HepG2 (cell line): Measurements from ENCODE around the gene RGSL1. TPM values are rescaled to one million over a fixed set of nuclear protein-coding genes. Genes with fewer than 3 reads are reported as not detected.

ENCODE experiments used
- ATAC-seq: fragments of 200-7000 bp; cut with Tn5 transposase; 3 replicates; pipeline ENCODE4 v1.9.1; 2020; ENCODE audit warnings: mild to moderate bottlenecking, moderate library complexity
- BruUV-seq: library from RNA; stranded (reverse); fragments of 400-500 nt; replicated peaks from 2 replicates; lab custom pipeline; 2021; lab: Mats Ljungman, UMichigan
- CTCF ChIA-PET: fragments of 300-600 bp; formaldehyde crosslinking; extraction: SDS; loops from one replicate; lab custom pipeline; 2021; ENCODE audit warnings: low total read pairs, inconsistent platforms, low intra/inter-chr PET ratio; lab: Yijun Ruan, JAX
- POLR2A ChIA-PET: fragments of 350-600 bp; sonication (Branson Sonifier 250); formaldehyde crosslinking; loops from one replicate; lab custom pipeline; 2020; ENCODE audit warnings: antibody characterized with exemption, inconsistent platforms; lab: Yijun Ruan, JAX
- DNase-seq: peaks from one replicate; pipeline ENCODE4 v3.0.0-alpha.2; 2015; ENCODE audit warnings: low spot score
- FAIRE-seq: peaks from 3 replicates; lab custom pipeline; 2011; peaks lifted over from hg19 to GRCh38; lab: Jason Lieb, UNC
- H2AFZ ChIP-seq: one replicate; pipeline ENCODE4 v1.6.1; 2011; ENCODE audit warnings: low read length, inconsistent platforms
- H3K27ac ChIP-seq: fragments of 300-600 bp; 3 replicates; pipeline ENCODE4 v1.8.0; 2011; ENCODE audit warnings: mixed run types, mild to moderate bottlenecking, mixed read lengths, low read length, inconsistent platforms; ENCODE audit not compliant: insufficient read depth; ENCODE audit errors: extremely low read length
- H3K27me3 ChIP-seq, 2 experiments: fragments of 200-600 bp in 1 of 2; 2 replicates in 1 of 2; 3 replicates in 1 of 2; pipeline versions ENCODE4 v1.6.0 to v1.8.0; 2011; ENCODE audit warnings: low read length in 2 of 2, mild to moderate bottlenecking in 2 of 2, moderate library complexity in 2 of 2, inconsistent platforms in 1 of 2; ENCODE audit not compliant: insufficient read depth in 2 of 2, control insufficient read depth in 1 of 2
- H3K36me3 ChIP-seq, 2 experiments: fragments of 200-600 bp in 1 of 2; replicated peaks in 1 of 2; 2 replicates in 1 of 2; 3 replicates in 1 of 2; pipeline versions ENCODE4 v1.5.1 to v1.8.0; 2011; ENCODE audit warnings: low read length in 2 of 2, inconsistent platforms in 1 of 2; ENCODE audit not compliant: insufficient read depth in 2 of 2, control insufficient read depth in 1 of 2
- H3K4me1 ChIP-seq: 2 replicates; pipeline ENCODE4 v1.5.1; 2012; ENCODE audit warnings: low read length, inconsistent platforms; ENCODE audit not compliant: insufficient read depth
- H3K4me2 ChIP-seq: 2 replicates; pipeline ENCODE4 v1.6.0; 2011; ENCODE audit warnings: low read depth, low read length, inconsistent platforms
- H3K4me3 ChIP-seq, 3 experiments: fragments of 200-600 bp in 1 of 3; sonication (generic), shearing (Covaris generic) in 1 of 3; replicated peaks in 1 of 3; 2 replicates each; pipeline ENCODE4 v1.5.1; 2011 to 2016; ENCODE audit warnings: low read length in 3 of 3, inconsistent platforms in 2 of 3, low read depth in 2 of 3, mild to moderate bottlenecking in 2 of 3, control low read depth in 1 of 3, mixed read lengths in 1 of 3; ENCODE audit not compliant: insufficient read depth in 1 of 3
- H3K79me2 ChIP-seq: one replicate; pipeline ENCODE4 v1.6.1; 2011; ENCODE audit warnings: low read length, inconsistent platforms; ENCODE audit not compliant: insufficient read depth
- H3K9ac ChIP-seq: 2 replicates; pipeline ENCODE4 v1.6.0; 2011; ENCODE audit warnings: mild to moderate bottlenecking, low read depth, low read length, inconsistent platforms; ENCODE audit not compliant: insufficient read depth
- H3K9me3 ChIP-seq: 2 replicates; pipeline ENCODE4 v1.5.1; 2012; ENCODE audit warnings: mild to moderate bottlenecking, low read length
- H4K20me1 ChIP-seq: 2 replicates; pipeline ENCODE4 v1.6.0; 2011; ENCODE audit warnings: inconsistent platforms, mild to moderate bottlenecking, low read length, moderate library complexity; ENCODE audit not compliant: insufficient read depth
- ARNTL ChIP-seq: sonication (generic); formaldehyde crosslinking; IDR thresholded peaks from 2 replicates; pipeline ENCODE4 v1.4.0; 2020; ENCODE audit warnings: mild to moderate bottlenecking, missing genetic modification reagents
- ELF4 ChIP-seq: sonication (generic); formaldehyde crosslinking; IDR thresholded peaks from 2 replicates; pipeline ENCODE4 v1.5.0; 2020; ENCODE audit warnings: missing genetic modification reagents, mild to moderate bottlenecking, moderate library complexity, borderline replicate concordance
- ETV6 ChIP-seq: sonication (generic); formaldehyde crosslinking; conservative IDR thresholded peaks from 2 replicates; pipeline ENCODE4 v1.4.0; 2020; ENCODE audit warnings: missing genetic modification reagents
- ISL2 ChIP-seq: sonication (generic); formaldehyde crosslinking; IDR thresholded peaks from 2 replicates; pipeline ENCODE4 v1.5.0; 2020; ENCODE audit warnings: missing genetic modification reagents
- JUNB ChIP-seq: sonication (generic); formaldehyde crosslinking; IDR thresholded peaks from 2 replicates; pipeline ENCODE4 v1.8.0; 2022; ENCODE audit warnings: missing genetic modification reagents, mild to moderate bottlenecking, borderline replicate concordance
- KAT7 ChIP-seq: IDR thresholded peaks from 2 replicates; pipeline ENCODE4 v1.6.1; 2018; ENCODE audit warnings: borderline replicate concordance, missing compliant biosample characterization
- MTF1 ChIP-seq: sonication (generic); formaldehyde crosslinking; IDR thresholded peaks from 2 replicates; pipeline ENCODE4 v1.5.0; 2020; ENCODE audit warnings: missing genetic modification reagents
- POLR2AphosphoS5 ChIP-seq: IDR thresholded peaks from 2 replicates; pipeline ENCODE4 v1.6.1; 2012; ENCODE audit warnings: low read depth, low read length
- YEATS4 ChIP-seq: sonication (generic); formaldehyde crosslinking; IDR thresholded peaks from 2 replicates; pipeline ENCODE4 v1.4.0; 2020; ENCODE audit warnings: missing genetic modification reagents, borderline replicate concordance
- ZFAT ChIP-seq: sonication (generic); formaldehyde crosslinking; conservative IDR thresholded peaks from 2 replicates; pipeline ENCODE4 v1.8.1; 2023; ENCODE audit warnings: missing genetic modification reagents, inconsistent platforms
- ZNF207 ChIP-seq: fragments of 450-650 bp; IDR thresholded peaks from 2 replicates; pipeline ENCODE4 v1.6.1; 2016; ENCODE audit warnings: antibody characterized with exemption, borderline replicate concordance
- ZNF251 ChIP-seq: sonication (generic); formaldehyde crosslinking; IDR thresholded peaks from 2 replicates; pipeline ENCODE4 v1.9.0; 2021; ENCODE audit warnings: mild to moderate bottlenecking, missing genetic modification reagents
- ZNF781 ChIP-seq: sonication (generic); formaldehyde crosslinking; IDR thresholded peaks from 2 replicates; pipeline ENCODE4 v1.5.1; 2020; ENCODE audit warnings: borderline replicate concordance, mild to moderate bottlenecking, missing genetic modification reagents; ENCODE audit errors: not compliant biosample characterization
- WGBS: methylation state at CpG from one replicate; pipeline ENCODE4 v1.1.6; 2017; ENCODE audit warnings: low lambda C conversion rate; 5-methylcytosine and 5-hydroxymethylcytosine counted together
- in situ Hi-C: cut with HindIII; loops from 2 replicates; pipeline ENCODE4 v1.10.0; 2017; ENCODE audit warnings: low pct_unique_long_range_greater_than_20kb; ENCODE audit not compliant: extremely low pct_ligation_motif_present
- intact Hi-C: fragments of 100-400 bp; cut with micrococcal nuclease; formaldehyde crosslinking; loops from one replicate; pipeline ENCODE4 v1.10.0; 2022; ENCODE audit not compliant: unreplicated experiment
- polyA plus RNA-seq, 8 experiments: library from polyadenylated mRNA; depleted of rRNA in 3 of 8; stranded (reverse) in 7 of 8; unstranded in 1 of 8; fragments of >200 nt; fragmentation: Illumina TruSeq in 4 of 8; extraction: Trizol in 4 of 8; gene quantifications; 2 replicates each; pipeline versions ENCODE4 v1.2.1 to v1.2.3, GENCODE V29; 2011 to 2016; ENCODE audit warnings: low read depth in 4 of 8, missing spikeins in 1 of 8, mixed read lengths in 1 of 8; ENCODE audit not compliant: insufficient read depth in 1 of 8
- total RNA-seq, 5 experiments: library from RNA; depleted of rRNA; stranded (reverse); fragments of >200 nt; fragmentation: Illumina TruSeq; extraction: Trizol; gene quantifications; 2 replicates each; pipeline ENCODE4 v1.2.3, GENCODE V29; 2016; ENCODE audit warnings: low read depth in 1 of 5
- TF ChIP-seq, protein P1 (sequence below): sonication (generic); formaldehyde crosslinking; IDR thresholded peaks from 2 replicates; pipeline ENCODE4 v1.4.0; 2020; ENCODE audit warnings: missing genetic modification reagents
- TF ChIP-seq, protein P2 (sequence below): sonication (generic); formaldehyde crosslinking; IDR thresholded peaks from 2 replicates; pipeline ENCODE4 v1.4.0; 2020; ENCODE audit warnings: missing genetic modification reagents
- TF ChIP-seq, protein P3 (sequence below): sonication (generic); formaldehyde crosslinking; conservative IDR thresholded peaks from 2 replicates; pipeline ENCODE4 v1.4.0; 2020; ENCODE audit warnings: missing genetic modification reagents
- TF ChIP-seq, protein P4 (sequence below): sonication (generic); formaldehyde crosslinking; IDR thresholded peaks from 2 replicates; pipeline ENCODE4 v1.5.0; 2020; ENCODE audit warnings: mild to moderate bottlenecking, missing genetic modification reagents

The RGSL1 gene
- total and polyA plus RNA-seq, 2 of the 13 experiments (the other 11 are each of a cell fraction or from before 2014, with no cell fraction given) = not detected

DNA sequence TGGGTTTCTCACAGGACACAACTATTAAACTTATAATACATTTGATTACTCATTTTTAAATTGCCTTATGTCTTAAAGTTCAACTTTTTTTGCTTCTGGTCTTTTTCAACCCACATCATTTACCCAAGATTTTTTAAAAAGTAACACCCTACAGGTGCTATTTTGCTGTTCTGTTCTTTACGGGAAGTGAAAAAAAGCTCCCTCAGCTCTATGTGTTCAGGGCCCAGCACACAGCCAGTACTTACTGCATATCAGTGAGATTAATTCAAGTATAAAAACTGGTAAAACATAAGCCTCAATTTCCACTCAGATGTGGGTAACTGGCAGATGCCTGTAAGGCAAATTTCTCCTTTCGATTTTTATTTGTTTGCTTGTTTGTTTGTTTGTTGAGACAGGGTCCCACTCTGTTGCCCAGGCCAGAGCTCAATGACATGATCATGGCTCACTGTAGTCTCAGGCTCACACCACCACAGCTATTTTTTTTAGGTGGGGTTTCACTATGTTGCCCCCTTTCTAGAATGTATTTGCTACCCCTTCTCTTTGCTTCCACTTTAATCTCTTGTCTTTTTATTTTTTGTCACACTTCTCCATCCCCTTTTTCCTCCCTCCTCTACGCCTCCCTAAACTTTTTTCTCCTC, 118.8 kb downstream of the RGSL1 start (continued):
- TF ChIP-seq, protein P1, sequence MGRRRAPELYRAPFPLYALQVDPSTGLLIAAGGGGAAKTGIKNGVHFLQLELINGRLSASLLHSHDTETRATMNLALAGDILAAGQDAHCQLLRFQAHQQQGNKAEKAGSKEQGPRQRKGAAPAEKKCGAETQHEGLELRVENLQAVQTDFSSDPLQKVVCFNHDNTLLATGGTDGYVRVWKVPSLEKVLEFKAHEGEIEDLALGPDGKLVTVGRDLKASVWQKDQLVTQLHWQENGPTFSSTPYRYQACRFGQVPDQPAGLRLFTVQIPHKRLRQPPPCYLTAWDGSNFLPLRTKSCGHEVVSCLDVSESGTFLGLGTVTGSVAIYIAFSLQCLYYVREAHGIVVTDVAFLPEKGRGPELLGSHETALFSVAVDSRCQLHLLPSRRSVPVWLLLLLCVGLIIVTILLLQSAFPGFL (CRISPR knock-in tag) = no peak
- TF ChIP-seq ZNF251 (no peak), YEATS4 (no peak), MTF1 (no peak), ISL2 (CRISPR knock-in tag) (no peak)

DNA sequence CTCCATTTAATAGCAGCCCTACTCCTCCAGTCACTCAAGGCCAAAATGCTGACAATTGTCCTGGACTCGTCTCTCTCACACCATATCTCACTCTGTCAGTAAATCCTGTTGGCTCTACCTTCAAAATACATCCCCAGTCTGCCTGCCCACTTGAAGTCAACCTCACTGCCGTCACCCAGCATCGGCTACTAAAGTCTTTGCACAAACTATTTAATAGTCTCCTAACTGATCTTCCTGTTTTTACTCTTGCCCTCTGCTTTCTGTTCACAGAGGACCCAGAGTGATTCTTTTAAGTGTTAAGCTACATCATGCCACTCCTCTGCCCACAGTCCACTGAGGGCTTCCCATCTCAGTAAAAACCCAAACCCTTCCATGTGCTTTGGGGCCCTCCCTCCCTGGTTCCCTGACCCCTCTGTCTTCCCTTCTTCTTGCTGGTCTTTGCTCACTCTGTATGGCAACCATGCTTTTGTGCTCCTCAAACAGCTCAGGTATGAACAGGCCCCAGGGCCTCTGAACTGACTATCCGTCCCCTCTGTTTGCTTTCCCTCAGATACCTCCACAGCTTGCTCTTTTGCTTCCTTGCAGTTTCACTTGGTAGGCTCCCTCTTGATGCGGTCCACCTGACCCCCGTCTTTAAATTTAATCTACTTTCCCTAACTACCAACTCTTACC, 120.1 kb downstream of the RGSL1 start:
- Histone ChIP-seq H3K36me3 (no peaks in the 10 kb centered on the region), H3K4me3 (no peak overlapping the region), H3K4me1 (peaks cover 2% of the 10 kb centered on the region), H3K9ac (no peak overlapping the region), H3K27ac (no peak overlapping the region), H3K4me2 (no peak overlapping the region), H3K79me2 (no peaks in the 10 kb centered on the region), H3K9me3 (no peaks in the 10 kb centered on the region), H3K27me3 (no peaks in the 10 kb centered on the region), H2AFZ (no peak overlapping the region), H4K20me1 (no peaks in the 10 kb centered on the region)
- ATAC-seq (no peak), DNase-seq (no peak), FAIRE-seq (no peak)
- ChIA-PET CTCF (no interaction called here), POLR2A (no interaction called here)
- BruUV-seq = no TSS peak
- WGBS = 38% methylated on average over 6 of the region's 6 CpGs
- intact Hi-C loops = no loop called here
- in situ Hi-C loops = no loop called here
- TF ChIP-seq ARNTL (CRISPR knock-in tag) (no peak), POLR2AphosphoS5 (no peak), KAT7 (no peak), ZFAT (CRISPR knock-in tag) (no peak), ETV6 (CRISPR knock-in tag) (no peak), ZNF207 (no peak), ZNF781 (CRISPR knock-in tag) (no peak), ELF4 (CRISPR knock-in tag) (no peak), JUNB (CRISPR knock-in tag) (no peak)
- TF ChIP-seq, protein P2, sequence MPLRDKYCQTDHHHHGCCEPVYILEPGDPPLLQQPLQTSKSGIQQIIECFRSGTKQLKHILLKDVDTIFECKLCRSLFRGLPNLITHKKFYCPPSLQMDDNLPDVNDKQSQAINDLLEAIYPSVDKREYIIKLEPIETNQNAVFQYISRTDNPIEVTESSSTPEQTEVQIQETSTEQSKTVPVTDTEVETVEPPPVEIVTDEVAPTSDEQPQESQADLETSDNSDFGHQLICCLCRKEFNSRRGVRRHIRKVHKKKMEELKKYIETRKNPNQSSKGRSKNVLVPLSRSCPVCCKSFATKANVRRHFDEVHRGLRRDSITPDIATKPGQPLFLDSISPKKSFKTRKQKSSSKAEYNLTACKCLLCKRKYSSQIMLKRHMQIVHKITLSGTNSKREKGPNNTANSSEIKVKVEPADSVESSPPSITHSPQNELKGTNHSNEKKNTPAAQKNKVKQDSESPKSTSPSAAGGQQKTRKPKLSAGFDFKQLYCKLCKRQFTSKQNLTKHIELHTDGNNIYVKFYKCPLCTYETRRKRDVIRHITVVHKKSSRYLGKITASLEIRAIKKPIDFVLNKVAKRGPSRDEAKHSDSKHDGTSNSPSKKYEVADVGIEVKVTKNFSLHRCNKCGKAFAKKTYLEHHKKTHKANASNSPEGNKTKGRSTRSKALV (CRISPR knock-in tag) = no peak
- TF ChIP-seq, protein P3, sequence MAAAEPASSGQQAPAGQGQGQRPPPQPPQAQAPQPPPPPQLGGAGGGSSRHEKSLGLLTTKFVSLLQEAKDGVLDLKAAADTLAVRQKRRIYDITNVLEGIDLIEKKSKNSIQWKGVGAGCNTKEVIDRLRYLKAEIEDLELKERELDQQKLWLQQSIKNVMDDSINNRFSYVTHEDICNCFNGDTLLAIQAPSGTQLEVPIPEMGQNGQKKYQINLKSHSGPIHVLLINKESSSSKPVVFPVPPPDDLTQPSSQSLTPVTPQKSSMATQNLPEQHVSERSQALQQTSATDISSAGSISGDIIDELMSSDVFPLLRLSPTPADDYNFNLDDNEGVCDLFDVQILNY = no peak
- TF ChIP-seq, protein P4, sequence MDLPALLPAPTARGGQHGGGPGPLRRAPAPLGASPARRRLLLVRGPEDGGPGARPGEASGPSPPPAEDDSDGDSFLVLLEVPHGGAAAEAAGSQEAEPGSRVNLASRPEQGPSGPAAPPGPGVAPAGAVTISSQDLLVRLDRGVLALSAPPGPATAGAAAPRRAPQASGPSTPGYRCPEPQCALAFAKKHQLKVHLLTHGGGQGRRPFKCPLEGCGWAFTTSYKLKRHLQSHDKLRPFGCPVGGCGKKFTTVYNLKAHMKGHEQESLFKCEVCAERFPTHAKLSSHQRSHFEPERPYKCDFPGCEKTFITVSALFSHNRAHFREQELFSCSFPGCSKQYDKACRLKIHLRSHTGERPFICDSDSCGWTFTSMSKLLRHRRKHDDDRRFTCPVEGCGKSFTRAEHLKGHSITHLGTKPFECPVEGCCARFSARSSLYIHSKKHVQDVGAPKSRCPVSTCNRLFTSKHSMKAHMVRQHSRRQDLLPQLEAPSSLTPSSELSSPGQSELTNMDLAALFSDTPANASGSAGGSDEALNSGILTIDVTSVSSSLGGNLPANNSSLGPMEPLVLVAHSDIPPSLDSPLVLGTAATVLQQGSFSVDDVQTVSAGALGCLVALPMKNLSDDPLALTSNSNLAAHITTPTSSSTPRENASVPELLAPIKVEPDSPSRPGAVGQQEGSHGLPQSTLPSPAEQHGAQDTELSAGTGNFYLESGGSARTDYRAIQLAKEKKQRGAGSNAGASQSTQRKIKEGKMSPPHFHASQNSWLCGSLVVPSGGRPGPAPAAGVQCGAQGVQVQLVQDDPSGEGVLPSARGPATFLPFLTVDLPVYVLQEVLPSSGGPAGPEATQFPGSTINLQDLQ (CRISPR knock-in tag) = no peak
